Measurements from ENCODE around the gene GCNT3. TPM values are rescaled to one million over a fixed set of nuclear protein-coding genes. Genes with fewer than 3 reads are reported as not detected.

Gene GCNT3
- total and polyA plus RNA-seq, 2 donors (not counting 3 experiments of a cell fraction or from before 2014, with no cell fraction given): not detected

GRCh38 chr15:59649603-59650002, 38.0 kb downstream of the GCNT3 start:
- Histone ChIP-seq H3K9ac (replicated peaks; ENCODE audit: extremely low read depth, insufficient read depth, low read length) (no peak overlapping the region), H3K27me3 (ENCODE audit: control insufficient read depth in 2 of 2, insufficient read depth in 2 of 2, low read length in 2 of 2) (no peaks in the 10 kb centered on the region), H3K4me1 (ENCODE audit: control insufficient read depth, extremely low read depth, insufficient read depth, low read length) (no peaks in the 10 kb centered on the region), H3K9me1 (replicated peaks; ENCODE audit: control insufficient read depth, extremely low read depth, insufficient read depth, low read length) (no peaks in the 10 kb centered on the region), H3K4me3 (replicated peaks in 1 of 3; ENCODE audit: insufficient read depth in 1 of 3, low read depth in 1 of 3, low read length in 3 of 3) (no peak overlapping the region), H3K27ac (ENCODE audit: insufficient read depth, low read depth, low read length) (no peak overlapping the region), H3K4me2 (ENCODE audit: insufficient read depth, low read length) (no peak overlapping the region), H2AFZ (ENCODE audit: low read depth, low read length) (no peak overlapping the region), H3K9me3 (replicated peaks; ENCODE audit: control insufficient read depth, insufficient read depth, low read length) (no peaks in the 10 kb centered on the region), H4K20me1 (replicated peaks; ENCODE audit: control insufficient read depth, extremely low read depth, insufficient read depth, low read length) (no peaks in the 10 kb centered on the region), H3K36me3 (ENCODE audit: control insufficient read depth in 2 of 2, extremely low read depth in 1 of 2, insufficient read depth in 2 of 2, low read length in 2 of 2) (peaks cover 4 to 23% of the 10 kb centered on the region in 2 experiments), H3K79me2 (ENCODE audit: control insufficient read depth, insufficient read depth, low read length) (peaks cover 21% of the 10 kb centered on the region)
- DNase-seq (ENCODE audit: low read depth, low spot score): no peak
- no peak for FAIRE-seq
- ChIA-PET CTCF (interaction anchor here (1.3 to 4.2 kb wide), 3 partner anchors 8 to 117 kb away, joined by 3 to 16 read pairs (median 4); partner anchors contain the start of gene GTF2A2), POLR2A (interaction anchor here (1.1 kb wide), 1 partner anchor 8 kb away, joined by 3 read pairs; the partner anchor contains the start of gene GTF2A2)
- TF ChIP-seq EZH2 (IDR thresholded peaks at IDR 0.05; ENCODE audit: borderline replicate concordance, low read depth, low read length, severe bottlenecking) (no peak), CTCF (IDR thresholded peaks at IDR 0.05; ENCODE audit: extremely low read depth in 1 of 2, insufficient read depth in 1 of 2, low read depth in 1 of 2, low read length in 2 of 2) (no peak), MAX (IDR thresholded peaks at IDR 0.05; ENCODE audit: insufficient read depth, insufficient read length) (no peak), MYC (IDR thresholded peaks at IDR 0.05; ENCODE audit: low read depth, low read length) (no peak), FOS (IDR thresholded peaks at IDR 0.05; ENCODE audit: borderline replicate concordance, insufficient read depth, low read length) (no peak), POLR2A (IDR thresholded peaks at IDR 0.05; ENCODE audit: low read depth, low read length) (no peak), POLR2AphosphoS5 (IDR thresholded peaks at IDR 0.05; ENCODE audit: insufficient read depth, low read depth, low read length) (no peak), JUN (IDR thresholded peaks at IDR 0.05; ENCODE audit: borderline replicate concordance, insufficient read depth, insufficient read length, low read depth) (no peak), GATA2 (IDR thresholded peaks at IDR 0.05; ENCODE audit: insufficient read depth, insufficient read length, low read depth, low read length) (no peak)
- no TSS peak for BruUV-seq (replicated peaks)
- intact Hi-C loops (cut with micrococcal nuclease): no loop called here
- dilution Hi-C loops (cut with MboI; ENCODE audit: extremely low pct_ligation_motif_present, low sequenced_read_pairs): no loop called here

Measured in endothelial cell of umbilical vein (primary cell).